Thyroid gland (tissue), 4 donors: ENCODE data around the gene WFDC1. TPM values are rescaled to one million over a fixed set of nuclear protein-coding genes. Genes with fewer than 3 reads are reported as not detected.

Source experiments
- DNase-seq, 2 donors: peaks; one replicate each; pipeline ENCODE4 v3.0.0-alpha.2; 2019
- H3K27ac ChIP-seq, 3 donors: fragments of 200-600 bp; sonication (generic); 1 replicate in 2 of 3; 2 replicates in 1 of 3; pipeline ENCODE4 v1.5.1; 2016 to 2019; ENCODE audit warnings: mild to moderate bottlenecking in 1 of 3, moderate library complexity in 1 of 3
- H3K27me3 ChIP-seq: fragments of 200-600 bp; sonication (generic); one replicate; pipeline ENCODE4 v1.5.1; 2019
- H3K36me3 ChIP-seq, 2 donors: fragments of 200-600 bp; sonication (generic); one replicate each; pipeline ENCODE4 v1.5.1; 2016 to 2019
- H3K4me1 ChIP-seq, 2 donors: fragments of 200-600 bp; sonication (generic); one replicate each; pipeline ENCODE4 v1.5.1; 2017 to 2019
- H3K4me3 ChIP-seq, 3 donors: fragments of 200-600 bp; sonication (generic); replicated peaks in 1 of 3; 1 replicate in 2 of 3; 2 replicates in 1 of 3; pipeline ENCODE4 v1.5.1; 2016; ENCODE audit warnings: mild to moderate bottlenecking in 1 of 3
- H3K9me3 ChIP-seq: fragments of 200-600 bp; sonication (generic); one replicate; pipeline ENCODE4 v1.5.1; 2017
- POLR2A ChIP-seq, 2 donors: fragments of 450-650 bp; IDR thresholded peaks; one replicate each; pipeline ENCODE4 v1.6.1; 2017; ENCODE audit warnings: antibody characterized with exemption in 2 of 2, mild to moderate bottlenecking in 2 of 2, moderate library complexity in 1 of 2
- WGBS, 2 donors: methylation state at CpG; one replicate each; pipeline ENCODE4 v1.1.5; 2017; 5-methylcytosine and 5-hydroxymethylcytosine counted together
- intact Hi-C: fragments of 100-400 bp; cut with DNase I; formaldehyde crosslinking; loops from one replicate; pipeline ENCODE4 v1.15.1; 2023
- total RNA-seq, 4 donors: library from RNA; depleted of rRNA; stranded (reverse); fragments of >200 nt; gene quantifications; one replicate each; pipeline ENCODE4 v1.2.3, GENCODE V29; 2016
- TF ChIP-seq, protein P1 (sequence below), 6 experiments: fragments of 200-600 bp in 3 of 6; fragments of 450-650 bp in 3 of 6; sonication (generic) in 3 of 6; IDR thresholded peaks; one replicate each; pipeline ENCODE4 v1.5.1; 2016 to 2019; ENCODE audit warnings: antibody characterized with exemption in 6 of 6, mild to moderate bottlenecking in 2 of 6, inconsistent platforms in 1 of 6, moderate library complexity in 1 of 6

WFDC1 gene
- total RNA-seq, 4 donors from 2014 or later, result 1.3 to 2.1 (median 1.6) TPM; not detected in 1

DNA sequence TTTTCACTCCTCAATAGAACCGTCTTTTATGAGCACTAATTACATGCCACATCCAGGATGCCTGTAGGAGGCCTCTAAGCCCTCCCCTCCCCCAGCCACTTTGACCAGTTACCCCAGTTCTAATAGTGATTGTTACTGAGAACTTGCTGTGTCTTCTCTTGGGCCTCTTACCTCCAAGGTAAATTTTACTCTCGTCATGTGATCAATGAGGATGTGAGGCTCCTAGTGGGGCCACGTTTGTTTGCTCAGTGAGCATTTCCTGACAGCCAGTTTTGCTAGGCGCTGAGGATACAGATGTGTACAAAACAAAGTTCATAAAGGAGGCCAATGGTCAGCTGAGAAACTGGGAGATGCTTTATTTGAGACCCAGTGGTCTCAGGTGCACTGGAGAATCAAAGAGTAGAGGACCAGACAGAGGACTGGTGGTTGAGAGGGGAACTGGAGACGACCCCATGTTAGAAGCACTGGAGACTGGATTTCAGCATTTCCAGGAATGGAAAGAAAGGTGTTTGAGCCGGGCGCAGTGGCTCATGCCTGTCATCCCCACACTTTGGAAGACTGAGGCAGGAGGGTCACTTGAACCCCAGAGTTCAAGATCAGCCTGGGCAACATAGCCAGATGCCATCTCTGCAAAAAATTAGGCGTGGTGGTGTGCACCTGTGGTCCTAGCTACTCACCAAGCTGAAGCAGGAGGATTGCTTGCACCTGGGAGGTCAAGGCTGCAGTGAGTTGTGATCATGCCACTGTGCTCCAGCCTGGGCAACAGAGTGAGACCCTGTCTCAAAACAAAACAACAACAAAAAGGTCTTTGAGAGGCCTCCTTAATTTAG is 76.3 kb downstream of the WFDC1 start:
- Histone ChIP-seq H3K36me3 (no peaks in the 10 kb centered on the region), H3K4me1 (peaks cover 7 to 15% of the 10 kb centered on the region in 2 donors), H3K4me3 (no peak overlapping the region), H3K27me3 (no peaks in the 10 kb centered on the region), H3K9me3 (no peaks in the 10 kb centered on the region), H3K27ac (no peak overlapping the region)
- no peak for DNase-seq
- 84 to 85% methylated on average over 8 of the region's 8 CpGs for WGBS, 2 donors
- TF ChIP-seq, protein P1, sequence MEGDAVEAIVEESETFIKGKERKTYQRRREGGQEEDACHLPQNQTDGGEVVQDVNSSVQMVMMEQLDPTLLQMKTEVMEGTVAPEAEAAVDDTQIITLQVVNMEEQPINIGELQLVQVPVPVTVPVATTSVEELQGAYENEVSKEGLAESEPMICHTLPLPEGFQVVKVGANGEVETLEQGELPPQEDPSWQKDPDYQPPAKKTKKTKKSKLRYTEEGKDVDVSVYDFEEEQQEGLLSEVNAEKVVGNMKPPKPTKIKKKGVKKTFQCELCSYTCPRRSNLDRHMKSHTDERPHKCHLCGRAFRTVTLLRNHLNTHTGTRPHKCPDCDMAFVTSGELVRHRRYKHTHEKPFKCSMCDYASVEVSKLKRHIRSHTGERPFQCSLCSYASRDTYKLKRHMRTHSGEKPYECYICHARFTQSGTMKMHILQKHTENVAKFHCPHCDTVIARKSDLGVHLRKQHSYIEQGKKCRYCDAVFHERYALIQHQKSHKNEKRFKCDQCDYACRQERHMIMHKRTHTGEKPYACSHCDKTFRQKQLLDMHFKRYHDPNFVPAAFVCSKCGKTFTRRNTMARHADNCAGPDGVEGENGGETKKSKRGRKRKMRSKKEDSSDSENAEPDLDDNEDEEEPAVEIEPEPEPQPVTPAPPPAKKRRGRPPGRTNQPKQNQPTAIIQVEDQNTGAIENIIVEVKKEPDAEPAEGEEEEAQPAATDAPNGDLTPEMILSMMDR (IDR thresholded peaks at IDR 0.05), result no peak
- no peak for TF ChIP-seq POLR2A (IDR thresholded peaks at IDR 0.05)
- intact Hi-C loops, result no loop called here

DNA sequence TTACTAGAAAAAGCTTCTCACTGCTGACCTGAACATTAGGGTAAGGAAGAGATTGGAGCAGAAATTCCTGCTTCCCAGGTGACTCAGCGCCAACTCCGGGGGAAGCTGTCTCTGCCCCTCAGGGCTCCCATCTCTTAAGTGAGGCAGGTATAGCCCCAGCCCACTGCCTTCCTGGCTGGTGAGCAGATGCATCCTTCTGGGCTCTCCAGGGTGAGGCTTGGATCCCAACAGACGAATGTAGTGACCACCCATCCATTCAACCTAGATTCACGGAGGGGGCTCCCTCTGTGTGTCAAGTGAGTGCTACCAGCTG is 76.8 kb downstream of the WFDC1 start:
- Histone ChIP-seq H3K27me3 (no peaks in the 10 kb centered on the region), H3K36me3 (no peaks in the 10 kb centered on the region)
- DNase-seq, result no peak

DNA sequence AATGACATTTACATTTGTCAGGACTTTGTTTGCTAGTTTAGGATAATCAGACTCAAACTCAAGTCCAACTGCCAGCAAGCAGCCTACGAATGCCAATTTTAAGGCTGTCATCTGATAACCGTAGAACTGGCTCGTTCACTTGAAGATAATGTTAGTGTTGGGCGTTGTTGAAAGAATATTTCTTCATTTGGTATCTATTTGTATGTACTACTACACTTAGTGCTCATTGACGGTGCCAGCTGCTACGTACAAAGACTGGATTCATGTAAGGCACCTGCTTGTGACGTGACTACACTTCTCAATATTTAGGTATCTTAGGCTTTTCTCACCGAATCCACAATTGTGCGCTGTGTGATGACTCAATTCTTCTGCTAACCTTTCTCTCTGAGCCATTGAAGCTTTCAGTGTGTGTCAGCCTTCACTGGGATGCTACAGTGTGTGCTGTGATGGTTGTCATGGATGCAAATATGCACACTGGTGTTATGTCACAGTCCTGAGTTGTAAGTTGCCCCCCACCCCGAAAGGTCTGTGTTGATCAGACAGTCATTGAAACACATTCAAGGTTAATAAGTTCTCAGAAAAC is 79.3 kb downstream of the WFDC1 start:
- H3K4me1 ChIP-seq, result peaks cover 3 to 6% of the 10 kb centered on the region in 2 donors
- H3K4me3 ChIP-seq, result no peak overlapping the region
- intact Hi-C loops, result no loop called here
- no peaks in the 10 kb centered on the region for H3K27me3 ChIP-seq
- TF ChIP-seq POLR2A (IDR thresholded peaks at IDR 0.05), result no peak
- TF ChIP-seq, protein P1 (IDR thresholded peaks at IDR 0.05), result no peak
- H3K9me3 ChIP-seq, result no peaks in the 10 kb centered on the region
- H3K27ac ChIP-seq, result no peak overlapping the region
- 81 to 84% methylated on average over 10 of the region's 10 CpGs for WGBS, 2 donors
- no peaks in the 10 kb centered on the region for H3K36me3 ChIP-seq
- DNase-seq, result no peak

More for the DNA sequence above, 76.8 kb downstream of the WFDC1 start:
- H3K4me3 ChIP-seq, result no peak overlapping the region
- H3K4me1 ChIP-seq, result peaks cover 7 to 15% of the 10 kb centered on the region in 2 donors
- TF ChIP-seq, protein P1 (IDR thresholded peaks at IDR 0.05), result no peak
- H3K27ac ChIP-seq, result no peak overlapping the region
- intact Hi-C loops, result no loop called here
- H3K9me3 ChIP-seq, result no peaks in the 10 kb centered on the region
- WGBS, 2 donors, result 84 to 89% methylated on average over 3 to 4 of the region's 4 CpGs

DNA sequence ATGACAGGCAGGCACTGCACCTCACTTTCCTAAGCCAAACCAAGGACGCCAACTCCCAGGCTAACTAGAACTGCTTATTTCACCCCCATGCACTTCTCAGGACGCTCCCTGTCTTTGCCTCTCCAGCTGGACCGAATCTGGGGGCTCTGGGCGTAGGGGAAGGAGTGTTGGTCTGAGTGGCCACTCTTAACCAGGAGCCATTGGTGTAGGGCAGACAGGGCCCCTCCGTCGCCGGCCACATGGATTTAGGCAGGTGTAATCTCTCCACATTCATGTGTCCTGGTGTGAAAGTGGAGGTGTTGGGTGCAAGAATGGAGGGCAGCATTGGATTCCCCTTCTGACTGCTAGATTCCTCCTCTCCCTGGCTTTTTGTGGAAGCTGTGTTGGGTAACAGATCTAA is 83.4 kb downstream of the WFDC1 start:
- Histone ChIP-seq H3K27ac (no peak overlapping the region), H3K9me3 (no peaks in the 10 kb centered on the region), H3K36me3 (no peaks in the 10 kb centered on the region), H3K4me3 (no peak overlapping the region), H3K27me3 (no peaks in the 10 kb centered on the region), H3K4me1 (peaks cover 0 to 4% of the 10 kb centered on the region in 2 donors)
- intact Hi-C loops, result no loop called here
- 86 to 90% methylated on average over 7 of the region's 7 CpGs for WGBS, 2 donors
- DNase-seq, result no peak
- no peak for TF ChIP-seq POLR2A (IDR thresholded peaks at IDR 0.05)
- TF ChIP-seq, protein P1 (IDR thresholded peaks at IDR 0.05), result no peak

DNA sequence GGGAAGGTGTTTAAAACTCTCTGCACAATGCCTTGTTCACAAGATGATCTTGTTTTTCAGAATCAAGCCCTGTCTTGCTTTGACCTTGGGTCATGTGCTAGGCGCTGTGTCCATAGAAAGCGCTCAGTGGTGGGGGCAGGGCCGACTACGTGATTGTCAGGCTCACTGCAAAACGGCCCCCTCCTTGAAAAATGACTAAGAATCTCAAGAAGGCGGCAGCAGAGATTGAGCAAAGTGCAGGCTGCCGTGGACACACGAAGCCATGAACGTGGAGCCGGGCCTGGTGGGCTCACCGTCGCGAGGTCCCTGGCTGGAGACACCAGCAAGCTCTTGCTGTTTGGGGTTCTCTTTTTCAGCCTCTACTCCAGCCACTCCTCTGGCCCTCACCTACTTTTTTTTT is 83.9 kb downstream of the WFDC1 start:
- Histone ChIP-seq H3K4me3 (no peak overlapping the region), H3K36me3 (no peaks in the 10 kb centered on the region), H3K27me3 (no peaks in the 10 kb centered on the region), H3K4me1 (peaks cover 0 to 4% of the 10 kb centered on the region in 2 donors), H3K9me3 (no peaks in the 10 kb centered on the region), H3K27ac (no peak overlapping the region)
- TF ChIP-seq, protein P1 (IDR thresholded peaks at IDR 0.05), result no peak
- no peak for DNase-seq
- intact Hi-C loops, result no loop called here
- WGBS, 2 donors, result 82 to 84% methylated on average over 13 of the region's 13 CpGs
